ENCODE results near the gene SLC44A4.

SLC44A4 gene

DNA sequence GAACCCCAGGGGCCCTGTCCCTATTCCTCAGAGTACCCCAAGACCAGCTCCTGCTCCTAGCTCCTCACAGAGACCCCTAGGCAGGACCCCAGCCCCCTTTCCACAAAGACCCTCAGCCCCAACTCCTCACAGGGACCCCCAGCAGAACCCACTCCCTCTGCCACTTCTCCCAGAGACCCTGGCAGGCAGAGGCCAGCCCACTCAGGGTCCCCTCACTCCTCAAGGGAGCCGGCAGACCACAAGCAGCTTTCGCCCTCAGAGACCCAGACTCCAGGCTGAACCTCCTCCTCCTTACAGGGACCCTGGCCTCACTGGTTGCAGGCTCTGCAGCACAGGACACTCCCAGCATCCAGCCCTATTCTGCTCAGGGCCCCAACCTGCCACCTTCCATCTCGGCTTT, 575 bp downstream of the SLC44A4 start:
- TF ChIP-seq, protein P1, sequence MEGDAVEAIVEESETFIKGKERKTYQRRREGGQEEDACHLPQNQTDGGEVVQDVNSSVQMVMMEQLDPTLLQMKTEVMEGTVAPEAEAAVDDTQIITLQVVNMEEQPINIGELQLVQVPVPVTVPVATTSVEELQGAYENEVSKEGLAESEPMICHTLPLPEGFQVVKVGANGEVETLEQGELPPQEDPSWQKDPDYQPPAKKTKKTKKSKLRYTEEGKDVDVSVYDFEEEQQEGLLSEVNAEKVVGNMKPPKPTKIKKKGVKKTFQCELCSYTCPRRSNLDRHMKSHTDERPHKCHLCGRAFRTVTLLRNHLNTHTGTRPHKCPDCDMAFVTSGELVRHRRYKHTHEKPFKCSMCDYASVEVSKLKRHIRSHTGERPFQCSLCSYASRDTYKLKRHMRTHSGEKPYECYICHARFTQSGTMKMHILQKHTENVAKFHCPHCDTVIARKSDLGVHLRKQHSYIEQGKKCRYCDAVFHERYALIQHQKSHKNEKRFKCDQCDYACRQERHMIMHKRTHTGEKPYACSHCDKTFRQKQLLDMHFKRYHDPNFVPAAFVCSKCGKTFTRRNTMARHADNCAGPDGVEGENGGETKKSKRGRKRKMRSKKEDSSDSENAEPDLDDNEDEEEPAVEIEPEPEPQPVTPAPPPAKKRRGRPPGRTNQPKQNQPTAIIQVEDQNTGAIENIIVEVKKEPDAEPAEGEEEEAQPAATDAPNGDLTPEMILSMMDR (IDR thresholded peaks at IDR 0.05; ENCODE audit: low read length, missing control alignments), result no peak
- no peak overlapping the region for H3K4me3 ChIP-seq (replicated peaks; ENCODE audit: low read depth, low read length)
- no peak for DNase-seq (ENCODE audit: low read depth)

DNA sequence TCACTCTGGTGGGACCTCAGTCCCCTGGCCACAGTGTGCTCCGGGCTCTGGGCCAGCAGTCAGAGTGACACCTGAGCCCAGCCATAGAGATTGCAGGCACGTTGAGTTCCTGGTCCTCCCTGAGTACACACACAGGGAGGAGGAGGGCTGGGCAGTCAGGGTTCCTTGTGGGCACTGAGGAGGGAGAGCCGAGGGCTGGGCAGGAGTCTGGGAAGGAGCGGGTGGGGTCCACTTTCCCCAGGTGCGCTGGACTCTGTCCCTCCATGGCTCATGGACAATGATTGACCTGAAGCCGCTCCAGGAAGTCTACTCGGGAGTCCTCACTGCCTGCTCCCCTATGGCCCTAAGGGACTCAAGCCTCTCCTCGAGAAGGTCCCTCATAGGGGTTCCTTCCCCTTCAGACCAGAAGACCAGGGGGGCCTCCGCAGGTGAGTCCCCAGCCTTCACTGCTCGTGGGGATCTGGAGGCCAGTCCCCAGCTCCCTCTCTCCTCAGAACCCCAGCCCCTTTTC, 1.1 kb downstream of the SLC44A4 start:
- TF ChIP-seq, protein P1 (IDR thresholded peaks at IDR 0.05; ENCODE audit: low read length, missing control alignments), result no peak
- DNase-seq (ENCODE audit: low read depth), result no peak
- no peak overlapping the region for H3K4me3 ChIP-seq (replicated peaks; ENCODE audit: low read depth, low read length)

DNA sequence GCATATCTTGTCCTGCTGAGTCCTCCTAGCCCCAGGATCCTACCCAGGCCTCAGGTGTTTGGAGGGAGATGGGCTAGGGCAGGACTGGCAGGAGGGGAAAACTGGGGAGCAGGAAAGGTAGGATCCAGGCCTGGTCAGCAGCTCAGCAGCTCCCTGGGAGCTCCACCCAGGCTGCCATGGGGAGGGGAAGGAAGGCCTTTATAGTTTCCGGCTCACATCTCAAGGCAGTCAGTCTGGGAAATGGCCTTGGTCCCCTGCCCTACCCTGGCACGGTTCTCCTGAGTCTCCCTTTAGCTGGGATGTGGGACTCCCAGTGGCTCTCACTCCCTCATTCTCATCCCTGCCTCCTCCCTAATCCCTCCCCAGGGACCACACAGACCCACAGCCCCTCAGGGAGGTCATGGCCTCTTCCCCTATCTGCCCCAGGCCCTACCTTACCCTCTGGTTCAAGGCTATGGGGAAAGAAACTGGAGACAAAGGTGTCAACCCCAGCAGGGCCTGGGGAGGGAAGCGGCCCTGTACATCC, 1.6 kb downstream of the SLC44A4 start:
- TF ChIP-seq, protein P1 (IDR thresholded peaks at IDR 0.05; ENCODE audit: low read length, missing control alignments), result no peak
- no peak for DNase-seq (ENCODE audit: low read depth)
- no peak overlapping the region for H3K4me3 ChIP-seq (replicated peaks; ENCODE audit: low read depth, low read length)

DNA sequence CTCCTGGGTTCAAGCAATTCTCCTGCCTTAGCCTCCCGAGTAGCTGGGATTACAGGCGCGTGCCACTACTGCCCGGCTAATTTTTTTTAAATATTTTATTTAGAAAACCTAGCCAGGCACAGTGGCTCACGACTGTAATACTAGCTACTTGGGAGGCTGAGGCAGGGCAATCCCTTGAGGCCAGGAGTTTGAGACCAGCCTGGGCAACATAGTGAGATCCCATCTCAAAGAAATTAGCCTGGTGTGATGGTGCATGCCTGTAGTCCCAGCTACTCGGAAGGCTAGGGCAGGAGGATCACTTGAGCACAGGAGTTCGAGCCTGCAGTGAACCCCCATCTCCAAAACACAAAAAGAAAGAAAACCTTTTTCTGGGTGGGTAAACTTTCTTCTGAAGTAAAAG, 2.4 kb downstream of the SLC44A4 start:
- TF ChIP-seq, protein P1 (IDR thresholded peaks at IDR 0.05; ENCODE audit: low read length, missing control alignments), result no peak
- DNase-seq (ENCODE audit: low read depth), result no peak
- H3K4me3 ChIP-seq (replicated peaks; ENCODE audit: low read depth, low read length), result no peak overlapping the region

DNA sequence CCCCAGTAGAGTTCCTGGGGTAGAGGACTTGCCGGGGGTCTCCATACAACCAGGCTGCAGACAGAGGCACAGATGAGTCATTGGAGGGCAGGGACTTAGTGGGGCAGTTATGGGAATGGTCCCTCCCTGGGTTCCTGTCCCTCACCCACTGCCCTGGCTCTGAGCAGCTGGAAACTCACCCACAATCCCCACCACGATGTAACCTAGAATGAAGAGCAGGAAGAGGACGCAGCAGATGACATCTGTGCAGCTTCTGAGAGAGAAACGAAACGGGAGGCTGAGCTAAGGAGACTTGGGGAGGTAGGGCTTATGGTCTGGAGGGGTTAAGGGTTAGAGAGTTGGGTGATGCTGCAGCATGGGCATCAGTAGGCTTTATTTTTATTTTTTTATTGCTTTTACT, 2.9 kb downstream of the SLC44A4 start:
- TF ChIP-seq, protein P1 (IDR thresholded peaks at IDR 0.05; ENCODE audit: low read length, missing control alignments), result no peak
- DNase-seq (ENCODE audit: low read depth), result no peak
- no peak overlapping the region for H3K4me3 ChIP-seq (replicated peaks; ENCODE audit: low read depth, low read length)

DNA sequence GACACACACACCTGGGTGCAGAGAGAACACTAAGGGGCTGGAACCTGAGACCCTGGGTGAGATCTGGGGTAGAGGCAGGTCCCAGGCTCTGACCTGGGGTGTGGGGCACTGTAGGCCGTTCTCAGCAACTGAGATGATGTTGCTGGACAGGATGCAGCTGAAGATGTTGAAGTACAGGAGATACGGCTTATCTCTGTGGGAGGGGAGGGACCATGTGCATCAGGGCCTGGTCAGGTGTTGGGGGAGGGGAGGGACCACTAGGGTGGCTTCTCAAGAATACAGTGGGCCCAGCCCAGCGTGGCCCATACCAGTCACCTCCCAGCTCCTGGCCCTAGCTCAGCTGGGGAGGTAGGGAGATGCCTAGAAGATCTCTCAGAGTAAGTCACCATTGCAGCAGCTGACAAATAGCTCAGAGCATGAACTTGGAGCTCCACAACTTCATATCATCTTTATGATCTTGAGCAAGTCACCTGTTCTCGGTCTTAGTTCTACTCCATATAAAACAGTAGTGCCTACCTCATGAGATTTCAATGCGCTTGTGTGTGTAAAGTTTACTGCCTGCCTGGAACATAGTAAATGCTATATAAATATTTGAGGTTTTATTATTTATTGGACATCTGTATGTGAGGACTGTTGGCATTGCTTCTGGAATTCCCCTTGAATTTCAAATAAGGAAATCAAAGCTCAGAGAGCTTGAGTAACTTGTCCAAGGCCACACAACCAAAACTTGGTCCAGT, 3.8 kb downstream of the SLC44A4 start:
- no peak overlapping the region for H3K4me3 ChIP-seq (replicated peaks; ENCODE audit: low read depth, low read length)
- DNase-seq (ENCODE audit: low read depth), result no peak
- TF ChIP-seq, protein P1 (IDR thresholded peaks at IDR 0.05; ENCODE audit: low read length, missing control alignments), result no peak
